ENCODE measurements around the gene PPIA.

Gene PPIA

DNA sequence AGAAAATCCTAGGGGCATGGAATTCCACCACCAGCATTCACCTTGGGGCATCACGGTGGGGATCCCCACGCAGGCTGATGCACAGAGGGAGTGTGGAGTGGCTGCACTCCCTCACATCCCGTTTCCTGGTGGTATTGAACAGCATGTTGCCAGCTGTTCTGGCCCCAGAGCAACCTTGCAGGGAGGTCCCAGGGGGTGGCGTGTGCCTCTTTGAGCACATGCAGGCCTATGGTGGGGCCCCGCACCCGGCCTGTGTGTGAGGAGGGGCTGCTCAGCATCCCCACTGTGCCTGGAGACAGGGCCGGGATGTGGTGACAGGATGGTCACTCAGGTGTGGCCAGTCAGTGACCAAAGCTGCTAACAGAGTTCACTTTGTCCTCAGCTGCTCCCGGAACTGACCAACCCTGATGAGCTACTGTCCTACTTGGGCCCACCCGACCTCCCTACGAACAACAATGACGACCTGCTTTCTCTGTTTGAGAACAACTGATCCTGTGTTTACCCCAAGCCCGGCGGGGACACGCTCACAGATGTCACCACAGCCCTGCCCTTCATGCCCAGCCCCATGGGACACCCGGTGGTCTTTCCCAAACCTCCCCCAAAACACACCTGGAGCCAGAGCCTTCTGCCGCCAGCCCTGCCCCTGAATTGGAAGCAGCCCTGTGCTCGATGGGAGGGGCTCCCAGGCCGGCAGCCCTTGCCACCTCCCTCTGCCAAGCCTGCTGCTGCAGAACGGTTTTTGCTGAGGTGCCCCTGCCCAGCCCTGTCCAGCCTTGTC, 29.2 kb upstream of the PPIA start:
- H3K27me3 ChIP-seq (ENCODE audit: control insufficient read depth, insufficient read depth, low read length) = no peaks in the 10 kb centered on the region
- peak overlapping the region; percentile 30 for H3K27ac ChIP-seq
- no peak overlapping the region for H3K4me2 ChIP-seq (ENCODE audit: low read length)
- no peak overlapping the region for H3K4me3 ChIP-seq (ENCODE audit: low read depth, low read length)
- no peak overlapping the region for H3K9ac ChIP-seq
- no peaks in the 10 kb centered on the region for H3K79me2 ChIP-seq
- no peak overlapping the region for H2AFZ ChIP-seq
- H3K9me3 ChIP-seq (ENCODE audit: control insufficient read depth, low read length) = no peaks in the 10 kb centered on the region
- no peak for TF ChIP-seq CTCF (IDR thresholded peaks at IDR 0.05)
- peaks cover 28% of the 10 kb centered on the region for H3K4me1 ChIP-seq
- H3K36me3 ChIP-seq (ENCODE audit: control insufficient read depth, insufficient read depth, low read length) = no peaks in the 10 kb centered on the region

DNA sequence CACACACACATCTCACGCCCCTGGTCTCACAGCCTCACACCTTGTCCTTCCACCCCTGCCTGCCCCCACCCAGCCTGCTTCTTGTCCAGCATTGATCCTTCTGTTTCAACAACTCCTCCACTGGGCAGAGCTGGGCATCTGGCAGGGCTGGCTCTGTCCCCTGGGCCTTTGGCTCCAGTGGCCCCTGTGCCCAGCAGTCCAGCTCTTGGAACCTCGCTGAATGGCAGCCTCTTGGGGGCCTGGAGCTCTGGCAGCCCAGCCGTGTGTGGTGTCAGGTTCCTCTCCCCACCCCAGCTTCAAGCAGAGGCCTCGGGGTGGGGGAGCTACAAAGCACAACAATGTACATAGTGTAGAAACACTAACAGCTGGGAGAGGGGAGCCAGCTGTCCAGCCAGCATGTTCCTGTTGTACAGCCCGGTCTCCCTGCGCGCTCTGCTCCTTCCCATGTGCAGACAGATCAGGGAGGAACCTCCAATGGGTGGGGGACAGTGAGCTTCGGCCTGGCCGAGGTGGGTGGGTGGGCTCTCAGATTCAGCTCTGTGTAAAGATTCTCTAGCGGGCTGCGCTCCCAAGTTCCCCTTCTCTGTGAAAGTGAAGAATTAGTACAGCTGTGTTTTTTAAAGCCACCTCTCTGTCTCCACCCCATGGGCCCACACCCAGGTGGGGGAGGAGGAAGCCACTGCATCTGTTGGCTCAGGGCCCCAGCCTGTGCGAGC, 28.4 kb upstream of the PPIA start:
- Histone ChIP-seq H3K27me3 (ENCODE audit: control insufficient read depth, insufficient read depth, low read length) (no peaks in the 10 kb centered on the region), H3K79me2 (no peaks in the 10 kb centered on the region), H3K9me3 (ENCODE audit: control insufficient read depth, low read length) (no peaks in the 10 kb centered on the region), H3K4me1 (peaks cover 28% of the 10 kb centered on the region), H2AFZ (no peak overlapping the region), H3K36me3 (ENCODE audit: control insufficient read depth, insufficient read depth, low read length) (no peaks in the 10 kb centered on the region), H3K9ac (no peak overlapping the region), H3K4me3 (ENCODE audit: low read depth, low read length) (no peak overlapping the region), H3K4me2 (ENCODE audit: low read length) (no peak overlapping the region), H3K27ac (peak overlapping the region; percentile 43)
- no peak for TF ChIP-seq CTCF (IDR thresholded peaks at IDR 0.05)

DNA sequence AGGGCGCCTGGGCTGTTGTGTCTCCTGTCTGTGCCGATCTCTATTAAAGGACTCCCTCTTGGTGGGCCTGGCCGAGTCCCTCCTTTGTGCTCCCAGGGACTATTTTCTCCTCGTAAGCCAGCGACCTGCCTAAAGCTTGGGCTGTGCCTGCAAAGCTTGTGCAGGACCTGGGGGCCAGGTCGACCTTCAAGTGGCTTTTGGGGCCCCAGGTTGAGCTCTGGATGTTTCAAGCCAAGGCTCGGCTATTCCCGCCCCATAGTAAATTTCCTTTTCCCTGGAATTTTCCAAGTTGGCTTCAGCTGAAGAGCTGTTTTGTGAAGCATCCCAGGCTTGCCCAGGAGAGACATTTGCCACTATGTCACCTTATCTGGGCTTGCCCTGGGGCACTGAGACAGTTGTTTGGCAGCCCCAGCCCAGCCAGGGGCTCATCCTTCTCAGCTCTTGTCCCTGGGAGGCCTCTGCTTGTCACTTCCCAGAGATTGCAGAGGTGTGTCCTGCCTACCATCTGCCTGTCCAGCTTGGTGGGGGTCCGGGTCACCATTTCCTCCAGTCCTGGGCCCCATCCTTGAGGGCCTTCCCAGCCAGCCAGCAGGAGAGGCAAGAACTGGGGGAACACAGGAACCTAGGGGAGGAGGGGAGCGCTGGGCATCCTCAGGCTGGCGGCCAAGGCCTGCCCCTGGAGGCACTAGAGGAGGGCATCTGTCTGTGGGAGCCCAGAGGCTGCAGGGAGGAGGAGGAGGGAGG, 27.7 kb upstream of the PPIA start:
- Histone ChIP-seq H3K4me3 (ENCODE audit: low read depth, low read length) (no peak overlapping the region), H3K27ac (peak overlapping the region; percentile 43), H3K36me3 (ENCODE audit: control insufficient read depth, insufficient read depth, low read length) (no peaks in the 10 kb centered on the region), H3K79me2 (no peaks in the 10 kb centered on the region), H3K4me1 (peaks cover 28% of the 10 kb centered on the region), H3K27me3 (ENCODE audit: control insufficient read depth, insufficient read depth, low read length) (no peaks in the 10 kb centered on the region), H3K4me2 (ENCODE audit: low read length) (no peak overlapping the region), H2AFZ (no peak overlapping the region), H3K9ac (no peak overlapping the region), H3K9me3 (ENCODE audit: control insufficient read depth, low read length) (no peaks in the 10 kb centered on the region)
- TF ChIP-seq CTCF (IDR thresholded peaks at IDR 0.05) = no peak

GRCh38 chr7:44769376-44769775, 27.1 kb upstream of the PPIA start:
- no peak overlapping the region for H3K9ac ChIP-seq
- no peak overlapping the region for H2AFZ ChIP-seq
- no peaks in the 10 kb centered on the region for H3K79me2 ChIP-seq
- H3K4me2 ChIP-seq (ENCODE audit: low read length) = no peak overlapping the region
- no peak overlapping the region for H3K4me3 ChIP-seq (ENCODE audit: low read depth, low read length)
- no peaks in the 10 kb centered on the region for H3K36me3 ChIP-seq (ENCODE audit: control insufficient read depth, insufficient read depth, low read length)
- TF ChIP-seq CTCF (IDR thresholded peaks at IDR 0.05) = no peak
- H3K4me1 ChIP-seq = peaks cover 28% of the 10 kb centered on the region
- H3K27me3 ChIP-seq (ENCODE audit: control insufficient read depth, insufficient read depth, low read length) = no peaks in the 10 kb centered on the region
- peak overlapping the region; percentile 43 for H3K27ac ChIP-seq
- no peaks in the 10 kb centered on the region for H3K9me3 ChIP-seq (ENCODE audit: control insufficient read depth, low read length)

All from parathyroid adenoma (tissue), 2 donors.